HG03521 (cell line): ENCODE measurements around the gene C20orf204.

Experiments
- ATAC-seq: cut with Tn5 transposase; IDR thresholded peaks from one replicate; pipeline ENCODE4 v1.9.1; 2021; ENCODE audit warnings: mild to moderate bottlenecking, moderate library complexity; ENCODE audit not compliant: unreplicated experiment

Gene C20orf204

GRCh38 chr20:64041040-64041780, 5.2 kb downstream of the C20orf204 start:
- ATAC-seq: no peak

- no peak for ATAC-seq
These were observed 5.7 kb downstream of the C20orf204 start for GRCh38 chr20:64041781-64042053.

- ATAC-seq: no peak
These were observed 6.2 kb downstream of the C20orf204 start for GRCh38 chr20:64042054-64042781.

- no peak for ATAC-seq
These were observed 7.8 kb downstream of the C20orf204 start for GRCh38 chr20:64043768-64044167.

- no peak for ATAC-seq
These were observed 8.7 kb downstream of the C20orf204 start for GRCh38 chr20:64044484-64045247.

- ATAC-seq: no peak
These were observed 9.5 kb downstream of the C20orf204 start for GRCh38 chr20:64045346-64046011.

GRCh38 chr20:64047046-64047389, 11.0 kb downstream of the C20orf204 start:
- no peak for ATAC-seq

GRCh38 chr20:64047968-64048401, 12.0 kb downstream of the C20orf204 start:
- no peak for ATAC-seq

- ATAC-seq: no peak
These were observed 12.5 kb downstream of the C20orf204 start for GRCh38 chr20:64048402-64049044.

- ATAC-seq: no peak
These were observed 13.3 kb downstream of the C20orf204 start, which contains the start of gene SOX18 for GRCh38 chr20:64049060-64049877. SOX18 (minus strand) TSS chr20:64049639; CDS start chr20:64049516, 123 bp downstream.

GRCh38 chr20:64049878-64050260, 13.9 kb downstream of the C20orf204 start:
- no peak for ATAC-seq

- ATAC-seq: no peak
These were observed 14.5 kb downstream of the C20orf204 start for GRCh38 chr20:64050261-64051032.

GRCh38 chr20:64051033-64051452, 15.1 kb downstream of the C20orf204 start:
- ATAC-seq: no peak

GRCh38 chr20:64051561-64052325, 15.8 kb downstream of the C20orf204 start:
- no peak for ATAC-seq

- no peak for ATAC-seq
These were observed 16.3 kb downstream of the C20orf204 start for GRCh38 chr20:64052326-64052722.

GRCh38 chr20:64052987-64053840, 17.2 kb downstream of the C20orf204 start:
- no peak for ATAC-seq

- ATAC-seq: no peak
These were observed 18.1 kb downstream of the C20orf204 start for GRCh38 chr20:64053841-64054661.
